ENCODE measurements around the gene LCE2B. TPM values are rescaled to one million over a fixed set of nuclear protein-coding genes. Genes with fewer than 3 reads are reported as not detected.

The LCE2B gene
- total and polyA plus RNA-seq, 2 donors (not counting 3 experiments of a cell fraction or from before 2014, with no cell fraction given): not detected

DNA sequence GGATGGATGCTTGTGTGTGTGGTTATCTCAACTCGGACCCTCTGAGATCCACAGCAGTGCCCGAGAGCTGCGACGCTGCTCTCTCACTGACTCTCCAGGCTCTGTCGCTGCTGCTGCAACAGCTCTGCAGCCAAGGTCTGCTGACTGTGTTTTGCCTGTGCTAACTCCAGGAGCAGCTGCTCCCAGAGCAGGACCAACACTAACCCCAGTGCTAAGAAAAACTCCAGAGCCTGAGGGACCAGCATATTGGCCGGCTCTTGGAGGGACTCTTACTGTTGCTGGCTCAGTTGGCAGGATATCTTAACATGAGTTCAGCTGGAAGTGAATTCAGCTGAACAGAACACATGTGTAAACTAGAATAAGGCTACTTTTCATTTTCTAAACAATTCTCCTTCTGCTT, 6.5 kb upstream of the LCE2B start:
- Histone ChIP-seq H3K4me1 (ENCODE audit: control insufficient read depth, extremely low read depth, insufficient read depth, low read length) (no peaks in the 10 kb centered on the region), H3K79me2 (ENCODE audit: control insufficient read depth, insufficient read depth, low read length) (no peaks in the 10 kb centered on the region), H2AFZ (ENCODE audit: low read depth, low read length) (no peak overlapping the region), H3K27ac (ENCODE audit: insufficient read depth, low read depth, low read length) (no peak overlapping the region), H3K9me3 (replicated peaks; ENCODE audit: control insufficient read depth, insufficient read depth, low read length) (no peaks in the 10 kb centered on the region), H3K9me1 (replicated peaks; ENCODE audit: control insufficient read depth, extremely low read depth, insufficient read depth, low read length) (no peaks in the 10 kb centered on the region), H3K36me3 (ENCODE audit: control insufficient read depth in 2 of 2, extremely low read depth in 1 of 2, insufficient read depth in 2 of 2, low read length in 2 of 2) (no peaks in the 10 kb centered on the region), H3K4me2 (ENCODE audit: insufficient read depth, low read length) (no peak overlapping the region), H3K9ac (replicated peaks; ENCODE audit: extremely low read depth, insufficient read depth, low read length) (no peak overlapping the region), H3K4me3 (replicated peaks in 1 of 3; ENCODE audit: insufficient read depth in 1 of 3, low read depth in 1 of 3, low read length in 3 of 3) (no peak overlapping the region), H3K27me3 (ENCODE audit: control insufficient read depth in 2 of 2, insufficient read depth in 2 of 2, low read length in 2 of 2) (no peaks in the 10 kb centered on the region), H4K20me1 (replicated peaks; ENCODE audit: control insufficient read depth, extremely low read depth, insufficient read depth, low read length) (no peaks in the 10 kb centered on the region)
- BruUV-seq (replicated peaks): no TSS peak
- CTCF ChIA-PET: no interaction called here
- POLR2A ChIA-PET: no interaction called here
- intact Hi-C loops (cut with micrococcal nuclease): no loop called here
- dilution Hi-C loops (cut with MboI; ENCODE audit: extremely low pct_ligation_motif_present, low sequenced_read_pairs): no loop called here
- TF ChIP-seq JUN (IDR thresholded peaks at IDR 0.05; ENCODE audit: borderline replicate concordance, insufficient read depth, insufficient read length, low read depth) (no peak), EZH2 (IDR thresholded peaks at IDR 0.05; ENCODE audit: borderline replicate concordance, low read depth, low read length, severe bottlenecking) (no peak), MYC (IDR thresholded peaks at IDR 0.05; ENCODE audit: low read depth, low read length) (no peak), POLR2A (IDR thresholded peaks at IDR 0.05; ENCODE audit: low read depth, low read length) (no peak), POLR2AphosphoS5 (IDR thresholded peaks at IDR 0.05; ENCODE audit: insufficient read depth, low read depth, low read length) (no peak), FOS (IDR thresholded peaks at IDR 0.05; ENCODE audit: borderline replicate concordance, insufficient read depth, low read length) (no peak), GATA2 (IDR thresholded peaks at IDR 0.05; ENCODE audit: insufficient read depth, insufficient read length, low read depth, low read length) (no peak)
- TF ChIP-seq, protein P1, sequence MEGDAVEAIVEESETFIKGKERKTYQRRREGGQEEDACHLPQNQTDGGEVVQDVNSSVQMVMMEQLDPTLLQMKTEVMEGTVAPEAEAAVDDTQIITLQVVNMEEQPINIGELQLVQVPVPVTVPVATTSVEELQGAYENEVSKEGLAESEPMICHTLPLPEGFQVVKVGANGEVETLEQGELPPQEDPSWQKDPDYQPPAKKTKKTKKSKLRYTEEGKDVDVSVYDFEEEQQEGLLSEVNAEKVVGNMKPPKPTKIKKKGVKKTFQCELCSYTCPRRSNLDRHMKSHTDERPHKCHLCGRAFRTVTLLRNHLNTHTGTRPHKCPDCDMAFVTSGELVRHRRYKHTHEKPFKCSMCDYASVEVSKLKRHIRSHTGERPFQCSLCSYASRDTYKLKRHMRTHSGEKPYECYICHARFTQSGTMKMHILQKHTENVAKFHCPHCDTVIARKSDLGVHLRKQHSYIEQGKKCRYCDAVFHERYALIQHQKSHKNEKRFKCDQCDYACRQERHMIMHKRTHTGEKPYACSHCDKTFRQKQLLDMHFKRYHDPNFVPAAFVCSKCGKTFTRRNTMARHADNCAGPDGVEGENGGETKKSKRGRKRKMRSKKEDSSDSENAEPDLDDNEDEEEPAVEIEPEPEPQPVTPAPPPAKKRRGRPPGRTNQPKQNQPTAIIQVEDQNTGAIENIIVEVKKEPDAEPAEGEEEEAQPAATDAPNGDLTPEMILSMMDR (IDR thresholded peaks at IDR 0.05; ENCODE audit: extremely low read depth in 1 of 2, insufficient read depth in 1 of 2, low read depth in 1 of 2, low read length in 2 of 2): no peak
- TF ChIP-seq, protein P2, sequence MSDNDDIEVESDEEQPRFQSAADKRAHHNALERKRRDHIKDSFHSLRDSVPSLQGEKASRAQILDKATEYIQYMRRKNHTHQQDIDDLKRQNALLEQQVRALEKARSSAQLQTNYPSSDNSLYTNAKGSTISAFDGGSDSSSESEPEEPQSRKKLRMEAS (IDR thresholded peaks at IDR 0.05; ENCODE audit: insufficient read depth, insufficient read length): no peak
- DNase-seq (ENCODE audit: low read depth, low spot score) (no peak), FAIRE-seq (no peak)

Measured in endothelial cell of umbilical vein (primary cell).